BE2C (cell line): Measurements from ENCODE around the gene GLT8D2.
A peak's percentile ranks its signal among the peaks of the same experiment; 100 is the strongest.

ENCODE experiments used
- DNase-seq: peaks from one replicate; pipeline ENCODE4 v3.0.0-alpha.2; 2020
- H3K27me3 ChIP-seq: fragments of 250-450 bp; sonication (Bioruptor Pico); 2 replicates; pipeline ENCODE4 v1.5.1; 2020; ENCODE audit warnings: mild to moderate bottlenecking
- H3K36me3 ChIP-seq: fragments of 250-450 bp; sonication (Bioruptor Pico); 2 replicates; pipeline ENCODE4 v1.5.1; 2020; ENCODE audit warnings: mild to moderate bottlenecking
- H3K4me1 ChIP-seq: fragments of 250-450 bp; sonication (Bioruptor Pico); 2 replicates; pipeline ENCODE4 v1.5.1; 2020
- H3K4me3 ChIP-seq: 2 replicates; pipeline ENCODE4 v1.5.1; 2011; ENCODE audit warnings: low read depth, low read length
- H3K9me3 ChIP-seq: fragments of 250-450 bp; sonication (Bioruptor Pico); 2 replicates; pipeline ENCODE4 v1.5.1; 2020
- TF ChIP-seq, protein P1 (sequence below): IDR thresholded peaks from 2 replicates; pipeline ENCODE4 v1.5.1; 2012; ENCODE audit warnings: mild to moderate bottlenecking, low read depth, low read length

GLT8D2 gene

DNA sequence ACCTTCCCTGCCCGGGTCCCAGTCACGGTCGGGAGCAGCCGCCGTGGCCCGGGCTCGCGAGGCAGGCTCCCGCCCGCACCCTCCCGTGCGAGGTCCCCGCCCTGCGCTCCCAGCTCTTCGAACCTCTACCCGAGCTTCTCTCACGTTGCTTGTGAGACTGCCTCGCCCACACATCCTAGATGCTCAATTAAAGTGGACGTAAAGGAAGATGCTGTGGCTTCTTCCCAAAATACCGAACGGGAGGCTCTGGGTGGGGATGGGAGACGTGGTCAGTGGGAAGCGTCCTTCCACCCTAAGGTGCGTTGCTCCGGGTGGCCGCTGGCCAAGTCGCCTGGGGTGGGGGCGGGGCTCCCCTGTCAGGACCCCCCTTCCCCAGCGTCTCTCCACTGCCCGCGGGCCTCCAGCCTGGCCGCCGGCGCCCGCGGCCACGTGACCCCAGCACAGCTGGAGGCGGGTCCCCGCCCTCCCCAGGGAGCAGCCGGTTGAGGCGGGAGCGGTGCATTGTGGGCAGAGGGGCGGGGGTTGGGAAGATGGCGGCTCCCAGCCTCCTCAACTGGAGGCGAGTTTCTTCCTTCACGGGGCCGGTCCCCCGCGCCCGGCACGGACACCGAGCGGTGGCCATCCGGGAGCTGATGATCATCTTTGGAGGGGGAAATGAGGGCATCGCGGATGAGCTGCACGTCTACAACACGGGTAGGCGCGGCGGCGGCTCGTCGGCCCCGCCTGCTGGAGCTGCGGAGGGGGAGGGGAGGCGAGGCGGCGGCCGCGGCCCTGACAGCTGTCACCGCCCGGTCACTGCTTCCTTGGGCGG, 14.2 kb upstream of the GLT8D2 start, which contains the start of gene HCFC2:
Gene HCFC2, plus strand, starts transcription at position 501 of the 811 bp plus-strand sequence. Its CDS starts 30 bp downstream, at position 531.
- peak within 1 kb of the TSS; percentile 95 for H3K4me3 ChIP-seq

DNA sequence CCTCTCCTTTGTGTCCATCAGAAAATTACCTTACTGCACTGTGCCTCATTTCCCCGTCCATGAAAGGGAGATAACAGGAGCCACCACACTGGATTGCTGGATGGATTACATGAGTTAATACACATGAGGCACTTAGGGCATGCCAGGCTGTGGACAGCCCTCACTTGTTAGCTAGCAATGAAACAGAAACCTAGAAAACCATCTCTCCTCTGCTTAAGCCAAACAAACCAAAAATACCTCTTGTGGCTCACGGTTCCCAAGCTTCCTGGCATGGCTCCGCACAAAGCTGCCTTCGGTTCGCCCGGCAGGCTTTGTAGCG, 13.7 kb upstream of the GLT8D2 start:
- no peaks in the 10 kb centered on the region for H3K27me3 ChIP-seq
- H3K9me3 ChIP-seq, result no peaks in the 10 kb centered on the region
- H3K4me3 ChIP-seq, result peak overlapping the region; percentile 95
- TF ChIP-seq, protein P1, sequence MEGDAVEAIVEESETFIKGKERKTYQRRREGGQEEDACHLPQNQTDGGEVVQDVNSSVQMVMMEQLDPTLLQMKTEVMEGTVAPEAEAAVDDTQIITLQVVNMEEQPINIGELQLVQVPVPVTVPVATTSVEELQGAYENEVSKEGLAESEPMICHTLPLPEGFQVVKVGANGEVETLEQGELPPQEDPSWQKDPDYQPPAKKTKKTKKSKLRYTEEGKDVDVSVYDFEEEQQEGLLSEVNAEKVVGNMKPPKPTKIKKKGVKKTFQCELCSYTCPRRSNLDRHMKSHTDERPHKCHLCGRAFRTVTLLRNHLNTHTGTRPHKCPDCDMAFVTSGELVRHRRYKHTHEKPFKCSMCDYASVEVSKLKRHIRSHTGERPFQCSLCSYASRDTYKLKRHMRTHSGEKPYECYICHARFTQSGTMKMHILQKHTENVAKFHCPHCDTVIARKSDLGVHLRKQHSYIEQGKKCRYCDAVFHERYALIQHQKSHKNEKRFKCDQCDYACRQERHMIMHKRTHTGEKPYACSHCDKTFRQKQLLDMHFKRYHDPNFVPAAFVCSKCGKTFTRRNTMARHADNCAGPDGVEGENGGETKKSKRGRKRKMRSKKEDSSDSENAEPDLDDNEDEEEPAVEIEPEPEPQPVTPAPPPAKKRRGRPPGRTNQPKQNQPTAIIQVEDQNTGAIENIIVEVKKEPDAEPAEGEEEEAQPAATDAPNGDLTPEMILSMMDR, result no peak
- no peak for DNase-seq
- H3K4me1 ChIP-seq, result no peaks in the 10 kb centered on the region
- peaks cover 9% of the 10 kb centered on the region for H3K36me3 ChIP-seq

More for the DNA sequence above, 14.2 kb upstream of the GLT8D2 start, which contains the start of gene HCFC2:
- TF ChIP-seq, protein P1, result no peak
- no peaks in the 10 kb centered on the region for H3K4me1 ChIP-seq
- peaks cover 9% of the 10 kb centered on the region for H3K36me3 ChIP-seq
- H3K27me3 ChIP-seq, result no peaks in the 10 kb centered on the region
- H3K9me3 ChIP-seq, result no peaks in the 10 kb centered on the region
- DNase-seq, result peak; percentile 98

DNA sequence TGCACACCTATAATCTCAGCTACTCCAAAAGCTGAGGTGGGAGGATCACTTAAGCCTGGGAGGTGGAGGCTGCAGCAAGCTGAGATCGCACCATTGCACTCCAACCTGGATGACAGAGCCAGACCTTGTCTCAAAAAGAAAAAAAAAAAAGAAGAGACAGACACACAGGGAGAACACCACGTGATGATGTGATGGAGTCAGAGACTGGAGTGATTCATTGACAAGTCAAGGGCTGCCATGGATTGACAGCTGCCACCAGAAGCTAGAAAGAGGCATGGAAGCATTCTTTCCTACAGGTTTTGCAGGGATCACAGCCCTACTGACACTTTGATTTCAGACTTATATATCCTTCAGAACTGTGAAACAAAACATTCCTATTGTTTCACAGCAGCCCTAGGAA, 10.8 kb upstream of the GLT8D2 start:
- TF ChIP-seq, protein P1, result no peak
- Histone ChIP-seq H3K9me3 (no peaks in the 10 kb centered on the region), H3K4me3 (no peak overlapping the region), H3K27me3 (no peaks in the 10 kb centered on the region), H3K4me1 (no peaks in the 10 kb centered on the region; the same call in 1 of the 2 replicates), H3K36me3 (no peaks in the 10 kb centered on the region)
- no peak for DNase-seq

DNA sequence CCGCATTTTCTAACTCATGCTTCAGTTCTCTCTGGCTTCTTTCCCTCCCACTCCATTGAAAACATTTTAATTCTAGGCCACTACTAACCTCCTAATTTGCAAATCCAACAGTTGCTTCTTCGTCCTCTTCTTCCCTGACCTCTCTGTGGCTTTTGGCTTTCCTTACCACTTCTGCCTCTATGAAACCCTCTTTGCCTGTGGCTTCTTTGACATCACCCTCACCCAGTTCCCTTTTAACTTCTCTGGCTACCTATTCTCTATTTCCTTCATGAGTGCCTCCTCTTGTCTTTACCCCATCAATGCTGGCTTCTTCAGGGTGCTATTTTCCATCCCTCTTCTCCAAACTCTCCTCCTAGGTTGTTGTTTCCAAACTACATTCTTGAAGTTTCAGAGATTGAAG, 10.0 kb upstream of the GLT8D2 start:
- DNase-seq, result no peak

DNA sequence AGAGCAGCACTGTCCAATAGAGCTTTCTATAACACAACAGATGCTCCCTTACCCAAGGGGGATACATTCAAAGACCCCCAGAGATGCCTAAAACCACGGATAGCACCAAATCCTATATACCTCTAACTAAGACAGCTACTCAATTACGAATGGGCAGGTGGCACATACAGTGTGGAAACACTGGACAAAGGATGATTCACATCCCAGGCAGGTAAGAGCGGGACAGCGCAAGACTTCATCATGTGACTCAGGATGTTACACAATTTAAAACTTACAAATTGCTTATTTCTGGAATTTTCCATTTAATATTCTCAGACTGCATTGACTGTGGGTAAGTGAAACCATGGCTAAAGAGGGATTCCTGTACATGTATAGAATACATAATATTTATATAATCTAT, 8.8 kb upstream of the GLT8D2 start:
- no peak for DNase-seq
- Histone ChIP-seq H3K4me3 (no peak overlapping the region), H3K36me3 (no peaks in the 10 kb centered on the region), H3K4me1 (peaks cover 11% of the 10 kb centered on the region), H3K9me3 (no peaks in the 10 kb centered on the region), H3K27me3 (no peaks in the 10 kb centered on the region)
- TF ChIP-seq, protein P1, result no peak

More for the DNA sequence above, 10.0 kb upstream of the GLT8D2 start:
- Histone ChIP-seq H3K27me3 (no peaks in the 10 kb centered on the region), H3K36me3 (no peaks in the 10 kb centered on the region), H3K4me1 (peaks cover 8% of the 10 kb centered on the region), H3K9me3 (no peaks in the 10 kb centered on the region), H3K4me3 (no peak overlapping the region)
- TF ChIP-seq, protein P1, result no peak

DNA sequence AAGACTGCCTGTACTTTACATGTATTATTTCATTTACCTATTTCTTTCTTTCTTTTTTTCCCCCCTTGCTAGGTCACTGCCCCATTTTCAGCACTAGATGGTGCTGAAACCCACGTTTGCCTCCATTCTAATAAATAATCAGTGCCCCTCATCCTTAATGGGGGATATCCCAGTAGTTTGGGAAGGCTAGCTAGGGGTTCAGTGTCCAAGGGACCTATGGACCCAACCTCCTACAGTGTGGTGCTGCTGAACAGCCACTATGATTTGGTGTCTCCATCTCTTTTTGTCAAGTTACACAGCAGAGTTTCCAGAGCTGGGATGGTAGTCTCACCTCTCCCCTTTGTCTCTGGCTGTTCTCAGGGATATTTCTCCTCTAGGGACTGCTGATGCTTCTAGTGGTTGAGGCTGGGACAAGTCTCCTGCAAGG, 7.8 kb upstream of the GLT8D2 start:
- H3K4me1 ChIP-seq, result peaks cover 11% of the 10 kb centered on the region
- H3K9me3 ChIP-seq, result no peaks in the 10 kb centered on the region
- no peak overlapping the region for H3K4me3 ChIP-seq
- no peaks in the 10 kb centered on the region for H3K36me3 ChIP-seq
- TF ChIP-seq, protein P1, result peak; percentile 81
- peak; percentile 22 for DNase-seq
- no peaks in the 10 kb centered on the region for H3K27me3 ChIP-seq
